ENCODE measurements around the gene ITPKC.
"Not testable (repeated sequence)": the region's sequence is repeated elsewhere in the genome, so short reads cannot be mapped to it uniquely, and the experiment has no call there.

The ITPKC gene

GRCh38 chr19:40776932-40777644 lies 60.2 kb downstream of the ITPKC start:
- Histone ChIP-seq H3K9ac (ENCODE audit: low read depth, low read length) (peak overlapping the region; percentile 88), H3K4me2 (ENCODE audit: low read length) (peak overlapping the region; percentile 97), H3K9me3 (replicated peaks; ENCODE audit: low read length) (no peaks in the 10 kb centered on the region), H3K27me3 (ENCODE audit: control insufficient read depth, insufficient read depth, low read length) (no peaks in the 10 kb centered on the region), H3K36me3 (ENCODE audit: insufficient read depth, low read length) (no peaks in the 10 kb centered on the region), H3K4me3 (ENCODE audit: low read length) (peak overlapping the region; percentile 83), H3K4me1 (ENCODE audit: control insufficient read depth, insufficient read depth, low read length) (peaks cover 14% of the 10 kb centered on the region)

DNA sequence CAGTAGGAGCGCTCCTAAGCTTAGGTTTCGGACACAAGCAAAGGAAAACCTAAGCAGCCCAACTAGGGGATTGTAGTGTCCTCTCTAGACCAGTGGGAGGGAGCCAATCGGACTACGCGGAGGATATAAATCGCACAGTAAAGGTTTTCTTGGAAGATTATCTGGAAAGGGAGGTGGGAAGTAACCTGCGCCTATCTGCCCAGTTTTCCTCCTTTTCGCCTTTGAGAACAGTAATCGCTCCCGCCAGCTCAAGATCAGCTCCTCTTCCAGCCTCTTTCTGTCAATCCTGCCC lies 60.7 kb downstream of the ITPKC start:
- Histone ChIP-seq H3K4me2 (ENCODE audit: low read length) (peak overlapping the region; percentile 97), H3K9me3 (replicated peaks; ENCODE audit: low read length) (no peaks in the 10 kb centered on the region), H3K27me3 (ENCODE audit: control insufficient read depth, insufficient read depth, low read length) (no peaks in the 10 kb centered on the region), H3K36me3 (ENCODE audit: insufficient read depth, low read length) (no peaks in the 10 kb centered on the region), H3K4me3 (ENCODE audit: low read length) (peak overlapping the region; percentile 83), H3K4me1 (ENCODE audit: control insufficient read depth, insufficient read depth, low read length) (peaks cover 14% of the 10 kb centered on the region), H3K9ac (ENCODE audit: low read depth, low read length) (peak overlapping the region; percentile 88)

DNA sequence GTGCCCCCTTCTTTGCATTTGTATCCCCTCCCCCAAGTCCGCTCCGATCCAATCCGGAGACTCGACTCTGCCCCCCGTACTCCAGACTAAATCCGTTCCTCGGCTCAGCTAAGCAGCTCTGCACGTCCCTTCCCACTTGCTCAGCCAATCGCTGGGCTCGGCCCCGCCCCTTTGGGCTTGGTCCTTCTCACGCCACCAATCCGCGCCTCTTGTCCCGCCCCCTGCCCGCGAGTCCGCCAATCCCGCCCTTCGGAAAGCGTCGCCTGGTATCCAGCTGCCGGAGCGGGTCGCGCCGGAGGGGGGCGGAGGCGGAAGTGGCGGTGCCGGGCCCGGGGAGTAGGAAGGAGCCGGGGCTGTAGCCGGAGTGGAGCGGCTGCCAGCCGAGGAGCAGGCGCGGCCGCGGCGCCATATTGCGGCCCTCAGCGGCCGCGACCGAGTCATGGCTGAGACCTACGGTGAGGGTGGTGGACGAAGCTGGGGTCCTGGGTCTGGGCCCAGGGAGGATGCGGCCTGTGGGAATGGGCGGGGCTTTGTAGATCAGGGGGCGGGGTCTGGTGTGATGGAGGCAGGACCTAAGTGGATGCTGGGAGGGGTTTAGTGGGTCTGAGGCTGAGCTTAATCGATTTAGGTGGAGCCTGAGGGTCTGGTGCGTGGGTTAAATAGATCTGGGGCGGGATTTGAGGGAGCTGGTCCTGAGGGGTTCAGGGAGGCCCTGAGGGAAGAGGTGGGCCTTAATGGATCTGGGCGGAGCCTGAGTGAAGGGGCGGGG lies 61.2 kb downstream of the ITPKC start, which contains the start of gene RAB4B:
Gene RAB4B, plus strand, starts transcription at position 311 of the 769 bp plus-strand sequence. Its CDS starts 129 bp downstream, at position 440.
- peak within 1 kb of the TSS; percentile 88 for H3K9ac ChIP-seq (ENCODE audit: low read depth, low read length)
- no peaks in the 10 kb centered on the region for H3K36me3 ChIP-seq (ENCODE audit: insufficient read depth, low read length)
- H3K27me3 ChIP-seq (ENCODE audit: control insufficient read depth, insufficient read depth, low read length) = no peaks in the 10 kb centered on the region
- peaks cover 14% of the 10 kb centered on the region for H3K4me1 ChIP-seq (ENCODE audit: control insufficient read depth, insufficient read depth, low read length)
- peak within 1 kb of the TSS; percentile 83 for H3K4me3 ChIP-seq (ENCODE audit: low read length)
- H3K9me3 ChIP-seq (replicated peaks; ENCODE audit: low read length) = no peaks in the 10 kb centered on the region
- peak within 1 kb of the TSS; percentile 97 for H3K4me2 ChIP-seq (ENCODE audit: low read length)

DNA sequence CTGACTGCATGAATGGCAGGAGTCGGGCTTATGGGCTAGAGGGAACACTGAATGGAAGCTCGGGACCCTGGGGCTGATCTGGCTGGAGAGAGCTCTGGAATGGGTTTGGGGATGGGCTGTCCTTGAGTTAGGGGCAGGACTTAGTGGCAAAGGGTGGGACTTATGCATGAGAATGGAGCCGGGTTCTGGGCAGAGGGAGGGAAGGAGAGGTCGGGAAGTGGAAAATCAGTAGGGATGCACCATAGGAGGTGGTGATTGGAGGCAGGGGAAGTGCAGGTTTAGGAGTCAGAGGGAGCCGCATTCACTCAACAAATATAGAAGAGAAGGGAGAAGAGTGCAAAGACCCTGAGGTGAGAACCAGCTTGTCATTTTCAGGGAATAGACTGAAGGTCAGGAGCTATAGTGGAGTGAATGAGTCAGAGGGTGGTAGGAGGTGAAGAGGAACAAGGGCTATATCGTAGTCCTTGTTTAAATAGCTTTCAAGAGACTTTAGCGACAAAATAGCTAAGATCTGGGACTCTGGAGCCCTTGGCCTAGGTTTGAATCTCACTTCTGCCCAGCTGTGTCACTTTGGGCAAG lies 61.9 kb downstream of the ITPKC start:
- H3K27me3 ChIP-seq (ENCODE audit: control insufficient read depth, insufficient read depth, low read length) = no peaks in the 10 kb centered on the region
- H3K36me3 ChIP-seq (ENCODE audit: insufficient read depth, low read length) = no peaks in the 10 kb centered on the region
- peaks cover 14% of the 10 kb centered on the region for H3K4me1 ChIP-seq (ENCODE audit: control insufficient read depth, insufficient read depth, low read length)
- H3K9ac ChIP-seq (ENCODE audit: low read depth, low read length) = peak overlapping the region; percentile 88
- peak overlapping the region; percentile 80 for H3K4me2 ChIP-seq (ENCODE audit: low read length)
- H3K4me3 ChIP-seq (ENCODE audit: low read length) = peak overlapping the region; percentile 83
- H3K9me3 ChIP-seq (replicated peaks; ENCODE audit: low read length) = no peaks in the 10 kb centered on the region

GRCh38 chr19:40780582-40780981 lies 63.7 kb downstream of the ITPKC start:
- Histone ChIP-seq H3K9me3 (replicated peaks; ENCODE audit: low read length) (no peaks in the 10 kb centered on the region), H3K27me3 (ENCODE audit: control insufficient read depth, insufficient read depth, low read length) (no peaks in the 10 kb centered on the region), H3K4me1 (ENCODE audit: control insufficient read depth, insufficient read depth, low read length) (peaks cover 14% of the 10 kb centered on the region), H3K4me3 (ENCODE audit: low read length) (no peak overlapping the region), H3K9ac (ENCODE audit: low read depth, low read length) (no peak overlapping the region), H3K36me3 (ENCODE audit: insufficient read depth, low read length) (no peaks in the 10 kb centered on the region), H3K4me2 (ENCODE audit: low read length) (no peak overlapping the region)

DNA sequence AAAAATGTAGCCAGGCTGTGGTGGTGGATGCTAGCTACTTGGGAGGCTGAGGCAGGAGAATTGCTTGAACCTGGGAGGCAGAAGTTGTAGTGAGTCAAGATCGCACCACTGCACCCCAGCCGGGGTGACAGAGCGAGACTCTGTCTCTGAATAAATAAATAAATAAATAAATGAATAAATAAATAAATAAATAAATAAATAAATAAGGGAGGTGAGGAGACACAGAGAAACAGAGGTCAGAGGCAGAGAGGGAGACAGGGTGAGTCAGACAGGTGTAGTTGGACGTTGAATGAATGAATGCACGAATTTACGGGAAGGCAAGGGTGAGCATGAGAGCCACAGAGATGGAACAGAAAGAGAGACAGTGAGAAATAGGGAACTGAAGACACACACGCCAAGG lies 64.2 kb downstream of the ITPKC start:
- Histone ChIP-seq H3K9ac (ENCODE audit: low read depth, low read length) (no peak overlapping the region), H3K4me1 (ENCODE audit: control insufficient read depth, insufficient read depth, low read length) (peaks cover 14% of the 10 kb centered on the region), H3K36me3 (ENCODE audit: insufficient read depth, low read length) (no peaks in the 10 kb centered on the region), H3K27me3 (ENCODE audit: control insufficient read depth, insufficient read depth, low read length) (no peaks in the 10 kb centered on the region), H3K4me3 (ENCODE audit: low read length) (no peak overlapping the region), H3K4me2 (ENCODE audit: low read length) (no peak overlapping the region), H3K9me3 (replicated peaks; ENCODE audit: low read length) (no peaks in the 10 kb centered on the region)

DNA sequence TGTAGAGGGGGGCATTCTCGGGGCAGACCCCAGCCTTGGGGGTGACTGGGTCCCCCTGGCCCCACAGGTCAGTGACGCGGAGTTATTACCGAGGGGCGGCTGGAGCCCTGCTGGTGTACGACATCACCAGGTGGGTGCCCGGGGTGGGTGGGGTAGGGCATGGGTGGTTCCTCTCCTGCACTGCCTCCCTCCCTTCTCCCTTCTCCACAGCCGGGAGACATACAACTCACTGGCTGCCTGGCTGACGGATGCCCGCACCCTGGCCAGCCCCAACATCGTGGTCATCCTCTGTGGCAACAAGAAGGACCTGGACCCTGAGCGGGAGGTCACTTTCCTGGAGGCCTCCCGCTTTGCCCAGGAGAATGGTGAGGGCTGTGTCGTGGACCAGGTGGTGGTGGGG lies 66.8 kb downstream of the ITPKC start:
- H3K9ac ChIP-seq (ENCODE audit: low read depth, low read length) = no peak overlapping the region
- H3K4me3 ChIP-seq (ENCODE audit: low read length) = no peak overlapping the region
- peaks cover 6% of the 10 kb centered on the region for H3K36me3 ChIP-seq (ENCODE audit: insufficient read depth, low read length)
- no peak overlapping the region for H3K4me2 ChIP-seq (ENCODE audit: low read length)
- H3K4me1 ChIP-seq (ENCODE audit: control insufficient read depth, insufficient read depth, low read length) = peaks cover 6% of the 10 kb centered on the region
- H3K9me3 ChIP-seq (replicated peaks; ENCODE audit: low read length) = no peaks in the 10 kb centered on the region
- no peaks in the 10 kb centered on the region for H3K27me3 ChIP-seq (ENCODE audit: control insufficient read depth, insufficient read depth, low read length)

- H3K9ac ChIP-seq (ENCODE audit: low read depth, low read length); H3K4me3 ChIP-seq (ENCODE audit: low read length); H3K4me1 ChIP-seq (ENCODE audit: control insufficient read depth, insufficient read depth, low read length); H3K36me3 ChIP-seq (ENCODE audit: insufficient read depth, low read length); H3K9me3 ChIP-seq (replicated peaks; ENCODE audit: low read length); H3K4me2 ChIP-seq (ENCODE audit: low read length); H3K27me3 ChIP-seq (ENCODE audit: control insufficient read depth, insufficient read depth, low read length): not testable (repeated sequence)
Observed at GRCh38 chr19:40784146-40784545, 67.2 kb downstream of the ITPKC start.

- Histone ChIP-seq H3K4me3 (ENCODE audit: low read length) (no peak overlapping the region), H3K9ac (ENCODE audit: low read depth, low read length) (no peak overlapping the region), H3K4me1 (ENCODE audit: control insufficient read depth, insufficient read depth, low read length) (no peaks in the 10 kb centered on the region), H3K27me3 (ENCODE audit: control insufficient read depth, insufficient read depth, low read length) (no peaks in the 10 kb centered on the region), H3K9me3 (replicated peaks; ENCODE audit: low read length) (no peaks in the 10 kb centered on the region), H3K4me2 (ENCODE audit: low read length) (no peak overlapping the region), H3K36me3 (ENCODE audit: insufficient read depth, low read length) (peaks cover 6% of the 10 kb centered on the region)
Observed at GRCh38 chr19:40785526-40785925, 68.6 kb downstream of the ITPKC start.

GRCh38 chr19:40786060-40787037 lies 69.4 kb downstream of the ITPKC start:
- no peak overlapping the region for H3K4me3 ChIP-seq (ENCODE audit: low read length)
- H3K9me3 ChIP-seq (replicated peaks; ENCODE audit: low read length) = no peaks in the 10 kb centered on the region
- H3K4me1 ChIP-seq (ENCODE audit: control insufficient read depth, insufficient read depth, low read length) = no peaks in the 10 kb centered on the region
- no peak overlapping the region for H3K9ac ChIP-seq (ENCODE audit: low read depth, low read length)
- no peaks in the 10 kb centered on the region for H3K27me3 ChIP-seq (ENCODE audit: control insufficient read depth, insufficient read depth, low read length)
- peaks cover 6% of the 10 kb centered on the region for H3K36me3 ChIP-seq (ENCODE audit: insufficient read depth, low read length)
- no peak overlapping the region for H3K4me2 ChIP-seq (ENCODE audit: low read length)

Measured in skeletal muscle satellite cell (primary cell).